DOHH2 (cell line): ENCODE results near the gene POFUT2.

Experiments used
- H3F3A ChIP-seq: fragments of 200-600 bp; sonication (generic), shearing (Covaris generic); 2 replicates; pipeline ENCODE4 v1.6.0; 2016; ENCODE audit warnings: antibody characterized with exemption, mild to moderate bottlenecking; ENCODE audit not compliant: control insufficient read depth, insufficient read depth
- H3K27ac ChIP-seq: fragments of 200-600 bp; sonication (generic); 2 replicates; pipeline ENCODE4 v1.5.1; 2014; ENCODE audit warnings: low read depth, mild to moderate bottlenecking, low read length, moderate library complexity
- H3K27me3 ChIP-seq: fragments of 200-600 bp; sonication (generic); 2 replicates; pipeline ENCODE4 v1.6.1; 2014; ENCODE audit warnings: mild to moderate bottlenecking, low read length, mixed read lengths; ENCODE audit not compliant: control insufficient read depth
- H3K36me3 ChIP-seq: fragments of 200-600 bp; sonication (generic); 2 replicates; pipeline ENCODE4 v1.6.1; 2014; ENCODE audit warnings: mild to moderate bottlenecking, low read length, moderate library complexity, mixed read lengths; ENCODE audit not compliant: control insufficient read depth
- H3K4me1 ChIP-seq: fragments of 200-600 bp; sonication (generic); 2 replicates; pipeline ENCODE4 v1.6.1; 2014; ENCODE audit warnings: mild to moderate bottlenecking, low read length, mixed read lengths; ENCODE audit not compliant: control insufficient read depth
- H3K4me2 ChIP-seq: fragments of 200-600 bp; sonication (generic); 2 replicates; pipeline ENCODE4 v1.6.0; 2014; ENCODE audit warnings: mild to moderate bottlenecking, low read length, moderate library complexity
- H3K4me3 ChIP-seq: fragments of 200-600 bp; sonication (generic); 2 replicates; pipeline ENCODE4 v1.5.1; 2014; ENCODE audit warnings: mild to moderate bottlenecking, low read length, mixed read lengths
- H3K79me2 ChIP-seq: fragments of 200-600 bp; sonication (generic); 2 replicates; pipeline ENCODE4 v1.6.1; 2014; ENCODE audit warnings: mild to moderate bottlenecking, low read length, mixed read lengths; ENCODE audit not compliant: control insufficient read depth
- H3K9me2 ChIP-seq: fragments of 200-600 bp; sonication (generic); replicated peaks from 2 replicates; pipeline ENCODE4 v1.6.1; 2014; ENCODE audit warnings: mild to moderate bottlenecking, low read length, mixed read lengths; ENCODE audit not compliant: control insufficient read depth
- H3K9me3 ChIP-seq: fragments of 200-600 bp; sonication (generic); 2 replicates; pipeline ENCODE4 v1.6.1; 2014; ENCODE audit warnings: antibody characterized with exemption, low read length, mixed read lengths; ENCODE audit not compliant: control insufficient read depth, insufficient read depth
- H4K20me1 ChIP-seq: fragments of 200-600 bp; sonication (generic); 2 replicates; pipeline ENCODE4 v1.6.0; 2014; ENCODE audit warnings: low read depth, mild to moderate bottlenecking, antibody characterized with exemption, low read length, moderate library complexity; ENCODE audit not compliant: control insufficient read depth, insufficient read depth
- EZH2phosphoT487 ChIP-seq: fragments of 200-600 bp; sonication (generic); IDR thresholded peaks from 2 replicates; pipeline ENCODE4 v1.6.1; 2017; ENCODE audit warnings: borderline replicate concordance, mild to moderate bottlenecking, antibody characterized with exemption, low read length, moderate library complexity, mixed read lengths
- TF ChIP-seq, protein P1 (sequence below): fragments of 200-600 bp; sonication (generic); IDR thresholded peaks from one replicate; pipeline ENCODE4 v1.5.1; 2014; ENCODE audit warnings: antibody characterized with exemption, mild to moderate bottlenecking, low read depth, low read length; ENCODE audit not compliant: poor library complexity, severe bottlenecking

POFUT2 gene

GRCh38 chr21:45256912-45257672 lies 30.6 kb downstream of the POFUT2 start:
- no peak overlapping the region for H3K4me3 ChIP-seq
- H3K27me3 ChIP-seq, result no peaks in the 10 kb centered on the region
- no peaks in the 10 kb centered on the region for H4K20me1 ChIP-seq
- H3K4me1 ChIP-seq, result peaks cover 6% of the 10 kb centered on the region; the same call in 1 of the 2 replicates
- no peak overlapping the region for H3K27ac ChIP-seq
- no peaks in the 10 kb centered on the region for H3F3A ChIP-seq
- no peaks in the 10 kb centered on the region for H3K36me3 ChIP-seq
- H3K9me2 ChIP-seq, result no peaks in the 10 kb centered on the region
- no peaks in the 10 kb centered on the region for H3K79me2 ChIP-seq
- no peak overlapping the region for H3K4me2 ChIP-seq
- TF ChIP-seq, protein P1, sequence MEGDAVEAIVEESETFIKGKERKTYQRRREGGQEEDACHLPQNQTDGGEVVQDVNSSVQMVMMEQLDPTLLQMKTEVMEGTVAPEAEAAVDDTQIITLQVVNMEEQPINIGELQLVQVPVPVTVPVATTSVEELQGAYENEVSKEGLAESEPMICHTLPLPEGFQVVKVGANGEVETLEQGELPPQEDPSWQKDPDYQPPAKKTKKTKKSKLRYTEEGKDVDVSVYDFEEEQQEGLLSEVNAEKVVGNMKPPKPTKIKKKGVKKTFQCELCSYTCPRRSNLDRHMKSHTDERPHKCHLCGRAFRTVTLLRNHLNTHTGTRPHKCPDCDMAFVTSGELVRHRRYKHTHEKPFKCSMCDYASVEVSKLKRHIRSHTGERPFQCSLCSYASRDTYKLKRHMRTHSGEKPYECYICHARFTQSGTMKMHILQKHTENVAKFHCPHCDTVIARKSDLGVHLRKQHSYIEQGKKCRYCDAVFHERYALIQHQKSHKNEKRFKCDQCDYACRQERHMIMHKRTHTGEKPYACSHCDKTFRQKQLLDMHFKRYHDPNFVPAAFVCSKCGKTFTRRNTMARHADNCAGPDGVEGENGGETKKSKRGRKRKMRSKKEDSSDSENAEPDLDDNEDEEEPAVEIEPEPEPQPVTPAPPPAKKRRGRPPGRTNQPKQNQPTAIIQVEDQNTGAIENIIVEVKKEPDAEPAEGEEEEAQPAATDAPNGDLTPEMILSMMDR, result no peak
- no peak for TF ChIP-seq EZH2phosphoT487
- H3K9me3 ChIP-seq, result no peaks in the 10 kb centered on the region

GRCh38 chr21:45256021-45256911 lies 31.4 kb downstream of the POFUT2 start:
- Histone ChIP-seq H3K4me3 (no peak overlapping the region), H4K20me1 (no peaks in the 10 kb centered on the region), H3F3A (no peaks in the 10 kb centered on the region), H3K36me3 (no peaks in the 10 kb centered on the region), H3K4me1 (peaks cover 6% of the 10 kb centered on the region; the same call in 1 of the 2 replicates), H3K27me3 (no peaks in the 10 kb centered on the region), H3K27ac (no peak overlapping the region), H3K9me3 (no peaks in the 10 kb centered on the region), H3K4me2 (no peak overlapping the region), H3K9me2 (no peaks in the 10 kb centered on the region), H3K79me2 (no peaks in the 10 kb centered on the region)
- no peak for TF ChIP-seq EZH2phosphoT487
- TF ChIP-seq, protein P1, result no peak

GRCh38 chr21:45255381-45256020 lies 32.2 kb downstream of the POFUT2 start:
- no peak for TF ChIP-seq EZH2phosphoT487
- TF ChIP-seq, protein P1, result no peak
- Histone ChIP-seq H3K27ac (no peak overlapping the region), H3K4me2 (no peak overlapping the region), H3K9me3 (no peaks in the 10 kb centered on the region), H3K4me3 (no peak overlapping the region), H3K27me3 (no peaks in the 10 kb centered on the region), H3F3A (no peaks in the 10 kb centered on the region), H3K36me3 (no peaks in the 10 kb centered on the region), H3K9me2 (no peaks in the 10 kb centered on the region), H3K4me1 (peaks cover 6% of the 10 kb centered on the region; the same call in 1 of the 2 replicates), H4K20me1 (no peaks in the 10 kb centered on the region), H3K79me2 (no peaks in the 10 kb centered on the region)
